ENCODE data around the gene MMRN2.

- TF ChIP-seq EZH2 (IDR thresholded peaks at IDR 0.05; ENCODE audit: borderline replicate concordance, low read depth, low read length, poor library complexity, severe bottlenecking): no peak
- no peak for TF ChIP-seq CTCF (conservative IDR thresholded peaks at IDR 0.05; ENCODE audit: low read depth, low read length)
Measured at GRCh38 chr10:86970162-86970981, 13.0 kb upstream of the MMRN2 start.
